Astrocyte (in vitro differentiated cells and primary cell): Measurements from ENCODE around the gene OSTM1.

Experiments used
- EZH2 ChIP-seq: IDR thresholded peaks from 2 replicates; pipeline ENCODE4 v1.6.1; 2012; ENCODE audit warnings: mild to moderate bottlenecking, low read length, inconsistent platforms; ENCODE audit not compliant: insufficient read depth
- TF ChIP-seq, protein P1 (sequence below): IDR thresholded peaks from 2 replicates; pipeline ENCODE4 v1.5.1; 2011; ENCODE audit warnings: low read depth, mild to moderate bottlenecking, inconsistent platforms, low read length, moderate library complexity; ENCODE audit not compliant: insufficient read depth

DNA sequence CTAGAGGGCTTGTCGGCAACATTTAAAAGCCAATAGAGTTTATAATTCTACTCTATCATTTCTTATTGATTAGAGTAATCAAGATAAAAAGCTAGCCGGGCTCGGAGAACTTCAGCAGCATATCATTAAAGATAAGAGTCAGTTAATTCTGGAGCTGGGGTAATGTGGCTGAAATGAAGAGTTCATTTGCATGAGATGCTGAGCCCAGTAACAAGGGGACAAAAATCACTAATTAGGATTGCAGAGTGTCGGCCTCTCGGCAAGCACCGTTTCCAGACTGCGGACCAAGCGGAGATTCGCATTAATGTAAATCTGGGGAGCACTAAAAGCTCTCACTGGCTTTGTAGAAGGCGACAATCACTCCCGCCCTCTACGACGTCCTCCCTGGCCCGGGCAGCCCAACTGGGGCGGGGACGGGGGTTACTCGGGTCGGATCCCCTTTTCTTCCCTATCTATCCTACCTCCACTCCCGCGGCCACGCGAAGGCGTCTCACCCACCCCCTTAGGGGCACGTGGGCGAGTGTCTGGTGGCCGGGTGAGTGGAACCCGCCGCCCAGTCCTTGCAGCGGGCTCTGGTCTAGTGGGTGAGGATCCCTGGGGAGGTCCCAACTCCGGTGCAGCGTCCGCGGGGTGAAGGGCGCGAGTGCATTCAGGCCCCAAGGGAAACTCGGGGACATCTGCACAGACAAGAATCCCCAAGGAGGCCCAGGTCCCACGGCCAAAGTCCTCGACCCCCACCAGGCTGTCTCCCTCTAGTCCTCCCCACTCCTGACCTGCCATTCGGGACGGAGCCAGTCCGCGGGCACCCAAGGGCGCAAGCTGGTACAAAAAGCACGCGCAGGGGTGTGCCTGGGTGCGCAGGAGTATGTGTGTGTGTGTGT lies 42.2 kb upstream of the OSTM1 start:
- TF ChIP-seq, protein P1, sequence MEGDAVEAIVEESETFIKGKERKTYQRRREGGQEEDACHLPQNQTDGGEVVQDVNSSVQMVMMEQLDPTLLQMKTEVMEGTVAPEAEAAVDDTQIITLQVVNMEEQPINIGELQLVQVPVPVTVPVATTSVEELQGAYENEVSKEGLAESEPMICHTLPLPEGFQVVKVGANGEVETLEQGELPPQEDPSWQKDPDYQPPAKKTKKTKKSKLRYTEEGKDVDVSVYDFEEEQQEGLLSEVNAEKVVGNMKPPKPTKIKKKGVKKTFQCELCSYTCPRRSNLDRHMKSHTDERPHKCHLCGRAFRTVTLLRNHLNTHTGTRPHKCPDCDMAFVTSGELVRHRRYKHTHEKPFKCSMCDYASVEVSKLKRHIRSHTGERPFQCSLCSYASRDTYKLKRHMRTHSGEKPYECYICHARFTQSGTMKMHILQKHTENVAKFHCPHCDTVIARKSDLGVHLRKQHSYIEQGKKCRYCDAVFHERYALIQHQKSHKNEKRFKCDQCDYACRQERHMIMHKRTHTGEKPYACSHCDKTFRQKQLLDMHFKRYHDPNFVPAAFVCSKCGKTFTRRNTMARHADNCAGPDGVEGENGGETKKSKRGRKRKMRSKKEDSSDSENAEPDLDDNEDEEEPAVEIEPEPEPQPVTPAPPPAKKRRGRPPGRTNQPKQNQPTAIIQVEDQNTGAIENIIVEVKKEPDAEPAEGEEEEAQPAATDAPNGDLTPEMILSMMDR = no peak
- TF ChIP-seq EZH2 = peak; percentile 85
